ENCODE measurements around the gene C17orf113.
A peak's percentile ranks its signal among the peaks of the same experiment; 100 is the strongest.

The C17orf113 gene

DNA sequence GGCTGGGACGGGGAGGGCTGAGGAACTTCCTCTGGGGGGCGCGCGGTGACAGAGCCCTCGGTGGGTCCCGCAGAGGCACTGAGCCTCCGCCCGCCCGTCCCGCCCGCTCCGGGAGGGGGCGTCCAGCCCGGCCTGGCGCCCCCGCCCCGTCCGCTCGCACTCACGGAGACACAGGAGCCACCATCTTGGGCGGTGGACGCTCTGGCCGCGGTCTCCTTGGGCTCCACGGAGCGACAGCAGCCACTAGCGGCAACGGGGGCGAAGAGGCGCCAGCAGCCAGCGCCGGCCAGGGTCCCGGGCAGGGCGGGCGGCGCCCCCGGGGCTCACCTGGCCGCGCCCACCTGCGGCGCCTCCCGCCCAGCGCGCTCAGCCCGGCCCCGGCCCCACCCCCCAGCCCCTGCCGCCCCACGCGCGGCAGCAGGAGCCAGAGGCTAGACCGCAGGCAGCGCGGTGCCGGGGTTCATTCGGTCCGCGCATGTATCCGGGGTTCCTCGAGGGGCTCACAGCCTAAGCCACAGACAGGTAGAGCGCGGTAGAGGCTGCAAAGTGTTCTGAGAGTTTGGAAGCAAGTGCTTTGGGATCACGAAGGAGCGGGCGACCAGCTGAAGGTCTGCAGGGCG lies at the start of gene C17orf113:
C17orf113 (minus strand) TSS at position 209 of the 620 bp plus-strand sequence. CDS start 7,225 bp downstream, outside the sequence.
- peak; percentile 57 for DNase-seq

DNA sequence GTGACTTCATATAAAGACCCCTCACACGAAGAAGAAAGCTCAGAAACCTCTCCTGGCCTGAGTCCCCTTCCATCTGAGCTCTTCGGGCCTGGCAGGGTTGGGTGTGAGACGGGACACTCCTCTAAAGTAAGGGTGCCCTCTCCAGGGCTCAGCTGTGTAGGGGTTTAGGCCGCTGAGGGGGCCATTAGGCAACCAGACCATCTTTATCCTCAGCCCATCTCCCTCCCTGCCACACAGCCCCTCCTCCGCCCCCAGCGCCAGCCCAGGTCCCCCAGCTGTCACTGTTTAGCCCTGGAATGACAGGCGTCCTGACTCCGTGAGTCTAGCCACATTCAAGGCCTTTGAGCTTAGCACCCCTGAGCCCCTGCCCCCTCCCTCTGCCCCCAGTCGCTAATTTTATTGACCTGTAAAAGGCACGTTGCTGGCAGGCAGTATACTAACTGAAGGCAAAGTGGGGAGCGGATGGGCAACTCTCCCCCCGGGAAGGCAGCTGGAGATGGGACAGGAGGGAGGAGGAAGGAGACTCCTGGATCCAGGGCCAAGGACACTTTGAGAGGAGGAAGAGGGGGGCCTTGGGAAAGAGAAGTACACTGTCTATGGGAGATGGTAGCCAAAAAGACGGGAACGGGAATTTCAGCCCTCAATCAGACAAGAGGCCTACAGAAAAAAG lies 48.5 kb upstream of the C17orf113 start:
- DNase-seq: no peak

- no peak for DNase-seq
Observed at GRCh38 chr17:42097691-42098631, 47.6 kb upstream of the C17orf113 start, which contains the start of gene ZNF385C. Gene ZNF385C (minus strand): TSS chr17:42098473. CDS start chr17:42063056, 35,417 bp downstream.

GRCh38 chr17:42096360-42097111 lies 46.1 kb upstream of the C17orf113 start:
- DNase-seq: no peak

DNA sequence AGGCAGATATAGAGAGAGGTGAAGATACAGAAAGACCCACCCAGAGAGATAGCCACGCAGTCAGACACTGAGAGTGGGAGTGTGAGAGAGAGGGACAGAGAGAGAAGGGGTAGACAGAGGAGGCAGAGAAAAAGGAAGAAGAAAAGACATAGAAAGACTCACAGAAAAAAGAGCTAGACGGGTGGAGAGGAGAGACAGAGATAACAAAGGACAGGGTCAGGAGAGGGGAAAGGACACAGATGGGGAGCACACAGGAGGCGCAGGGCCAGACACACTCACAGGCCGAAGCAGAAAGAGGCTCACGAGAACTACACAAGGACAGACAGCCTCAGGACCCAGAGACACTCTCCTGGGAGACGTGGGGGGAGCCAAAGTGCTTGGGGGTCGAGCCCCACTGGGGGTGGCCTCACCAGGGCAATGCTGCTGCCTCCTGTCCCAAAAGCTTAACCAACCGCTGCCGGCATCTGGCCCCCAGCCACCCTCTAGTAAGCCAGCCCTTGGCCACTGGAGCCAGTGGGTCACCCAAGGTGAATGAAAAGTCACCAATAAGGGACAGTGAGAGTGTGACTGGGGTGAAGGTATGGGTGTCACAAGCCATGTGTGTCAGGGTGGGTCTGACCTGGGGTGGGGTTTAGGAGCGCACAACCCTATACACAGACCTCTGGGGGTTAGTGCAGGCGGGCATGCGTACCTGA lies 44.1 kb upstream of the C17orf113 start:
- DNase-seq: no peak

GRCh38 chr17:42092939-42093338 lies 42.5 kb upstream of the C17orf113 start:
- DNase-seq: no peak

- DNase-seq: no peak
Observed at GRCh38 chr17:42090964-42091790, 40.8 kb upstream of the C17orf113 start.

DNA sequence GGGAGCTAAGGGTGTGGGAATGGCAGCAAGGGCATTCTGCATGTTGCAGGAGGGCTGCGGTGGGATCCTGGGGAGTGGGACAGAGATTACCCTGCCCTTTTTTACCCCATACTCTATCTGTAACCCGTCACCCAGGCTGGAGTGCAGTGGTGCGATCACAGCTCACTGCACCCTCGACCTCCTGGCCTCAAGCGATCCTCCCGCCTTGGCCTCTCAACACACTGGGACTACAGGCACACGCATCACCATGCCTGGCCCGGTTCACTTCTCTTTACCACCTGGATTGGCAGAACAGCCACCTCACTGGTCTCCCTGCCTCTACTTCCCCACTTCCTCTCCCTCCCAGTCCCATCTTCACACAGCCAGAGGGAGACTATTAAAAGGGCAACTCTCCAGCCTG lies 38.3 kb upstream of the C17orf113 start:
- DNase-seq: no peak

- no peak for DNase-seq
Observed at GRCh38 chr17:42087736-42088705, 37.6 kb upstream of the C17orf113 start.

DNA sequence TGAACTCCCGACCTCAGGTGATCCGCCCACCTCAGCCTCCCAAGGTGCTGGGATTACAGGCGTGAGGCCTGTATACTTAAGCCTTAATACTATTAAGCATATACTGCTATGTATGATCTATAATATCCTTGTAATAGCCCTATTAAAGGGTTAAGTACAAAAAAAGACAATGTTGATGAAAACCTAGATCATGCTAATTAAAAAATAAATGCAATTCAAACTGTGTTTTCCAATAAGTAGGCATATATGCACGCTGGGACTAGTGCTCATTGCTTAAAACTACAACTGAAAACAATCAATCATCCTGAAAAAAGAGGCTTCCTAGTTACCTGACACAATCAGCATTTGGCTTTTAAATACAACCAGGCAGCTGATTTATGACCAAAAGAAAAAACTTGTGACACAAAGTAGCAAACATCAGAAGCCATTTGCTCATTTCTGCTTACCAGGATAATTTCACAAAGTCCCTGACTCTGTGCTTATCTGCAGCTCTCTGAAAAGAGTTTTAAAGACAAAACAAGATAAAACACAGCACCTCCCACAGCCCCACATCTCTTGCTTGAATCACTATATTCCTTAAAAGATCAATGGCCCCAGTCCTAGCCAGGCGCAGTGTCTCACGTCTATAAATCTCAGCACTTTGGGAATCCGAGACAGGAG lies 36.8 kb upstream of the C17orf113 start:
- no peak for DNase-seq

- DNase-seq: no peak
Observed at GRCh38 chr17:42081516-42082129, 31.2 kb upstream of the C17orf113 start.

- no peak for DNase-seq
Observed at GRCh38 chr17:42079541-42079940, 29.1 kb upstream of the C17orf113 start.

- no peak for DNase-seq
Observed at GRCh38 chr17:42078396-42079043, 28.1 kb upstream of the C17orf113 start.

- DNase-seq: no peak
Observed at GRCh38 chr17:42077755-42078154, 27.4 kb upstream of the C17orf113 start.

DNA sequence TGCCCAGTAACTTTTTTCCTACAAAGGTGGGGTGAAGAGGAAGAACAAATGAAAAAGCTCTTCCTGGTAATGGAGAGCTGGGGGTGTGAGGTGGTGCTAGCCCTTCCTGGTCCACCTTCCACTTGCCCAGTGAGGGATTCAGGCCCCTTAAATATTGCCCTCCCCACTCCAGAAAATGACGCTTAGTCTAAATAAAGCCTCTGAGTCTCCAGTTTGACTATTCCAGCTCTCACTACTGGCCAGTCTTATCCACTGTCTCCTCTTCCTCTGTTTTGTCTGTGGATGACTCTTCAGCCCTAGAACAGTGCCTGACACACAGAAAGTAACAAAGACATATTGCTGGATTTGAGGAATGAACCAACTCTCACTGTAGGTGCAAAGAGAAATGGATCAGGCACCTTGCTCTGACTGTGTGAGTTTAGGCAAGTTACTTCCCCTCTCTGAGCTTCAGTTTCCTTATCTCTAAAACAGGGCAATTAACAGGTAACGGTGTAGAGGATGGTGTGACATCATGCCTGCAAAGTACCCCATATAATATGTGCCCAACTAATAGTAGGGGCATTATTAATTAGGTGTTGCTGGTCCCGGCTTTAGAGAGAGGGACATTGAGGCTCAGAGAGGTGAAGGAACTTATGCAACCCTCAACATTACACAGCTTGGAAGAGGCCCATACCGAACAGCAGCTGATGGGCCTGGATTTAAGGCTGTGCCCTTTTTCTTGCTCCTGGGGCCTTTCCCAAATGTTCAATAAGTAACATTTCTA lies 26.6 kb upstream of the C17orf113 start:
- no peak for DNase-seq

- DNase-seq: no peak
Observed at GRCh38 chr17:42075789-42076188, 25.4 kb upstream of the C17orf113 start.
